OCI-LY1 (cell line): ENCODE data around the gene MYO5B.
"Not testable (repeated sequence)": the region's sequence is repeated elsewhere in the genome, so short reads cannot be mapped to it uniquely, and the experiment has no call there.

Experiments
- EZH2 ChIP-seq: fragments of 200-600 bp; sonication (generic), shearing (Covaris generic); IDR thresholded peaks from 2 replicates; pipeline ENCODE4 v1.8.0; 2017; ENCODE audit warnings: borderline replicate concordance, mixed run types, mild to moderate bottlenecking, antibody characterized with exemption, low read length, moderate library complexity, mixed read lengths
- TF ChIP-seq, protein P1 (sequence below): fragments of 200-600 bp; sonication (generic), shearing (Covaris generic); IDR thresholded peaks from 2 replicates; pipeline ENCODE4 v1.5.1; 2017; ENCODE audit warnings: mild to moderate bottlenecking, antibody characterized with exemption, low read length, moderate library complexity, mixed read lengths

DNA sequence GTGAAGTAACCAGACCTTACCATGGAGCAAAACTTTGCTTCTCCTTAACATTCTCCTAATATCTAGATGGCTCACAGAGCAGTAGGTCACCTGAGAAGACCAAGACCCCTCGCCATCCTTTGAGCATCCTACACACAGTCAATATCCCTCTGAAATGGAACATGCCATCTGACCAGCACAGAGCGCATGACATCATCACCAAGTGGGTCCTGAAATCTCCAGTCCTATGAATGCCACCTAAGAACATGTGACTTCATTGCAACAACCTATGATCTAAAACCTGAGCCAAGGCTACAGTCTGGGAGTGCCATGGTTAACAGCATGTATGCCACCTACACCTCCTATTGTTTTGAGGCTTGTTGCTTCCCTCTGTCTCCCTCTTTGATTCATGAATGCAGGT, 305.4 kb downstream of the MYO5B start:
- TF ChIP-seq, protein P1, sequence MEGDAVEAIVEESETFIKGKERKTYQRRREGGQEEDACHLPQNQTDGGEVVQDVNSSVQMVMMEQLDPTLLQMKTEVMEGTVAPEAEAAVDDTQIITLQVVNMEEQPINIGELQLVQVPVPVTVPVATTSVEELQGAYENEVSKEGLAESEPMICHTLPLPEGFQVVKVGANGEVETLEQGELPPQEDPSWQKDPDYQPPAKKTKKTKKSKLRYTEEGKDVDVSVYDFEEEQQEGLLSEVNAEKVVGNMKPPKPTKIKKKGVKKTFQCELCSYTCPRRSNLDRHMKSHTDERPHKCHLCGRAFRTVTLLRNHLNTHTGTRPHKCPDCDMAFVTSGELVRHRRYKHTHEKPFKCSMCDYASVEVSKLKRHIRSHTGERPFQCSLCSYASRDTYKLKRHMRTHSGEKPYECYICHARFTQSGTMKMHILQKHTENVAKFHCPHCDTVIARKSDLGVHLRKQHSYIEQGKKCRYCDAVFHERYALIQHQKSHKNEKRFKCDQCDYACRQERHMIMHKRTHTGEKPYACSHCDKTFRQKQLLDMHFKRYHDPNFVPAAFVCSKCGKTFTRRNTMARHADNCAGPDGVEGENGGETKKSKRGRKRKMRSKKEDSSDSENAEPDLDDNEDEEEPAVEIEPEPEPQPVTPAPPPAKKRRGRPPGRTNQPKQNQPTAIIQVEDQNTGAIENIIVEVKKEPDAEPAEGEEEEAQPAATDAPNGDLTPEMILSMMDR, result not testable (repeated sequence)
- TF ChIP-seq EZH2, result not testable (repeated sequence)
